WI38 (cell line): ENCODE data around the gene MOBP.

Experiments used
- H3K4me3 ChIP-seq: 2 replicates; pipeline ENCODE4 v1.5.1; 2011; ENCODE audit warnings: low read depth, mild to moderate bottlenecking, control low read depth, low read length
- TF ChIP-seq, protein P1 (sequence below): IDR thresholded peaks from 2 replicates; pipeline ENCODE4 v1.5.1; 2012; ENCODE audit warnings: low read depth, mild to moderate bottlenecking, control low read depth, low read length

MOBP gene

DNA sequence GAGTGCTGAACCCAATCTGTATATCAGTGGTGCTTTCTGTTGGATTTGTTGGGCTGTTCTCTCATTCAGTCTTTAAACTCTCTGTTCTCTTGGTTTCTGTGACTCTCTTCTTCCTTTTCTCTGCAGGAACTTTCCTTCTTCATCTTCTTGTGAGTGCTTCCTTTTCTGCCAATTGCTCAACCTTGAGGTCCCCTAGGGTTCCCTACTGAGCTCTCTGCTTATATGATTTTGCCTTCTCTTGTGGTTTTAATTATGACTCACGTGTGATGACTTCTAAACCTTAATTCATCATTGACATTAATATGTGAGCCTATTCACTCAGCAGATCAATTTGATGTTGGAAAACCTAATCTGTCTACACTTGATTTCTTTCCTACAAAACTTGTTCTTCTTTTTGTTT is 39.4 kb downstream of the MOBP start:
- TF ChIP-seq, protein P1, sequence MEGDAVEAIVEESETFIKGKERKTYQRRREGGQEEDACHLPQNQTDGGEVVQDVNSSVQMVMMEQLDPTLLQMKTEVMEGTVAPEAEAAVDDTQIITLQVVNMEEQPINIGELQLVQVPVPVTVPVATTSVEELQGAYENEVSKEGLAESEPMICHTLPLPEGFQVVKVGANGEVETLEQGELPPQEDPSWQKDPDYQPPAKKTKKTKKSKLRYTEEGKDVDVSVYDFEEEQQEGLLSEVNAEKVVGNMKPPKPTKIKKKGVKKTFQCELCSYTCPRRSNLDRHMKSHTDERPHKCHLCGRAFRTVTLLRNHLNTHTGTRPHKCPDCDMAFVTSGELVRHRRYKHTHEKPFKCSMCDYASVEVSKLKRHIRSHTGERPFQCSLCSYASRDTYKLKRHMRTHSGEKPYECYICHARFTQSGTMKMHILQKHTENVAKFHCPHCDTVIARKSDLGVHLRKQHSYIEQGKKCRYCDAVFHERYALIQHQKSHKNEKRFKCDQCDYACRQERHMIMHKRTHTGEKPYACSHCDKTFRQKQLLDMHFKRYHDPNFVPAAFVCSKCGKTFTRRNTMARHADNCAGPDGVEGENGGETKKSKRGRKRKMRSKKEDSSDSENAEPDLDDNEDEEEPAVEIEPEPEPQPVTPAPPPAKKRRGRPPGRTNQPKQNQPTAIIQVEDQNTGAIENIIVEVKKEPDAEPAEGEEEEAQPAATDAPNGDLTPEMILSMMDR, result no peak
- no peak overlapping the region for H3K4me3 ChIP-seq

DNA sequence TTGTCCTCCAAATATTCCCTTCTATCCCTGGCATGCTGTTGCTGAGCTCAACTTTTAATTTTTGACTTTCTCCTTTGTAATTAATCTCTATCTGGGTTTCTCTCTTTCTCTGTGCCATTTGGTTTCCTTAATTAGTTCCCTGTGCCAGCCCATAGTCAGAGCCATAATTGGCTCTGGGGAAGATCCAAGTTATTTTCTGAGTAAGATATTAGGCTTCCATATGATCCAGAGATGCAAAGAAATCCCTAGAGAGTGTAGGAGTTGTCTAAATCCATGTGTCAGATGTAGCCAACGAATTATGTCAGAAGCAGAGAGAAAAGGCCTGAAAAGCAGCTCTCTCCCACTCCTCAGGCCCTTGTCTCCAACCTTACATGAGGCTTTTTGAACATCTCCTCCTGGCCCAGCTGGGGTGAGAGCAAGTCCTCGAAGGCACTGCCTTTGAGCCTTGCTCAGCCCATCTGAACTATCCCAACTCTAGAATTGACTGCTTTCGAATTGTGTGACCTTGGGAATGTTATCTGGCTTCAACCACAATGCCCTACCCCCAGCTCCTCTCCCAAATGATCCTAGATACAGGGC is 46.4 kb downstream of the MOBP start:
- TF ChIP-seq, protein P1, result no peak
- no peak overlapping the region for H3K4me3 ChIP-seq

DNA sequence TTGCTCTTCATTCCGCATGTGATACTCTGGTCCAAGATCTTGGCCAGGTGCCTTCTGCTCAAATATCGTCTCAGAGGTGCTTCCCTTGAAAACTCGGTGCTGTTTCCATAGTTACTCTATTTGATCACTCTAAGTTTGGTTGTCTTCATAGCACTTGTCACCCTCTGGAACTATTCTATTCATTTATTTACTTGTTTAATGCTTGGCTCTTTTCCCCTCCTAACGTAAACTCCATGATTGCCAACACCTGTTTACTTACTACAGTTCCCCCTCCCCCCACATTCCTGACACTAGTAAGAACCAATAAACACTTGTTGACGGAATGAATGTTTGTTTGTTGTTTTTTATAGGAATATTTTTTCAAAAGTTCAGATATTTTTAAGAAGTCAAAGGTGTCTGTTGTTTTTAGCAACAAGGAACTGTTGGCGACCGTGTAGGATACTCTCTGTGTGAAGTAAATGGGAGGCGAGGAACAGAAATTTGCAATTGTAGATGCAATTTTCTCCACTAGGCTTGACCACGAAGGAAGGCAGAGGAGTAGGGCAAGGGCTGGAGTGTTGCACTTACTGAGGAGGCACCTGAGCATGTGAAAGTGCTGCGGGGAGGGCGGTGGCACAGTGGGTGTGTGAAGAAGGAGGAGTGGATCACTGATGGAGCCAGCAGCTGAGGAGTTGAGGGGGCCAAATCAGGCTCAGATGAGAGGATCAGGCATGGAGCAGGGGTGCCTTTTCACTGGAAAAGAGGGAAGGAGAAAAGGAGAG is 48.4 kb downstream of the MOBP start:
- no peak overlapping the region for H3K4me3 ChIP-seq
- TF ChIP-seq, protein P1, result no peak

DNA sequence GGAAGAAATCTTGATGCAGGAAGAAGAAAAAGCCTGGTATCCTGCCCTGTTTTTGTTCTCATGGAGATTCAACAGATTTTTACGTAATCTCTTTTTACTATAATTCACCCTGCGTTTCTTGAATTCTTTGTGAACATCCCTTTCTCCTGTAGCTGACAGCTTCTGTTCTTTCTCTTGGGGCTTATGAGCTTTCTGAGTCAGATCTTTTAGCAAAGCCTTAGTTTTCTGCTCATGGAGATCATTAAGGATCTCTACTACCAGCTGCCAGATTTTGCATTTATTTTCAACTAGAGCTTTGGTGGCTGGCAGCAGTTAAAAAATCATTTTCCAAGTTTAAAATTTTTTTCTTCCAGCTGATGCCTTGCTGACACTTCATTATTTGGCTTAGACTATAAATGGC is 51.6 kb downstream of the MOBP start:
- TF ChIP-seq, protein P1, result no peak
- no peak overlapping the region for H3K4me3 ChIP-seq

DNA sequence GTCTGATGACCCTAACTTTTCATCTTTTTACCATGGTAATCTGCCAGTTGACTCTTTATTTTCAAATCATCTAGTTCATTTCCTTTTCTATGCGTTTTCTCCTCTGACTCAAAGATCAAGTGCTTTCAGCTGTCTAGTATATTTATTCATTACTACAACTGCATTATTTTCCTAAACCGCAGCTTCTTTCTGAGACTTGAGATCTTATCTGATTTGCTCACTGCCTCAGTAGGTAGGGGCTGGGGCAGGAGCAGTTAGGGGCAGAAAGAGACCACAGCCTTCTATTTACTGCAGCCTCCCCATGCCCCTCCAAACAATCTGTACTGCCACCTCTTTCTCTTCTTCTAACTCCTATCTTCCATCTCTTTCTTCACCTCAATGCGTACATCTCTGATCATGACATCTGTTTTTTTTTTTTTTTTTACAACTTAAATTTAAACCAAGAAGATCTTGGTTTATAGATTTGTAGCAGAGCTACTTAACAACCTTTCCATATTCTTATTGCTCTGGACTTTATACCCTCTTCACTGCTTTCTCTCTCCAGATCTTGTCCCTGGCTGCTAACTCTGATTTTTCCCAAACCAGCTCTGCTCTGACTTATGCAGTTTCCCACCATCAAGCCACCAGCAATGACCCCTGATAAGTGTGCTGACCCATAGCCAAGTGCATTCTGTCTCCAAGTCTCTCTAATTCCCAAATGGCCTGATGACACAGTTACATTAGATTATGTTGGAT is 52.2 kb downstream of the MOBP start:
- H3K4me3 ChIP-seq, result no peak overlapping the region
- TF ChIP-seq, protein P1, result no peak

DNA sequence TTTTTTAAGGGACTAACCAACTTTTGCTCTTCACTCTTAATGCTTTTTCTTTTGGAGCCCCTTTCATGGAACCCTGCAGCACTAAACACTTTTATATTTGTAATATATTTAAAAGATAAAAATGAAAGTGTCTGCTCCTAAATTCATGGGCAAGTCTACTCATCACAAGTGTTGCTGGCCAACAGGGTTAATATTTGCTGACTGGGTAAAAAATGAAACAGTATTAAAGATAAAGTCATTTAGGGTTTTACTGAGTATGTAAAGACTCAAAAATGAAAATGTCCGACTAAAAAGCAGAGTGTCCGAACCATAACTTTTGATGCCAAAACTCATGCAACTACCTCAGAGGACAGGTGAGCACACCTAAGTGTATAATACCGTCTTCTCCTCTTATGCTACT is 54.0 kb downstream of the MOBP start:
- no peak overlapping the region for H3K4me3 ChIP-seq
- TF ChIP-seq, protein P1, result no peak

DNA sequence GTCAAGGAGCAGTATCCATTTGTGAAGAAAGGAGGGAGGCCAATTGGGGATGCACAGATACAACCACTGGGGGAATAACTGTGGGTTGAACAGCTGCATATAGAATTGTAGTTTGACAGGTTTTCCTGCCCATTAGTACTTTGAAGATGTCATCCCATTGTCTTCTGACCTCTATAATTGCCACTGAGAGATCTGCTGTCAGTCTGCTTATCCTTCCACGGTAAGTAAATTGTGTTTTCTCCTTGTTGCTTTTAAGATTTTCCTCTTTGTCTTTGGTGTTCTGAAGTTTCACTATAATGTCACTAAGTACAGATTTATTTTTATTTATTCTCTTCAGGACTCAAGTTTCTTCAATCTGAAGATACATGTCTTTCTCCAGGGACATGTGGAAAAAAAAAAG is 56.6 kb downstream of the MOBP start:
- TF ChIP-seq, protein P1, result no peak
- no peak overlapping the region for H3K4me3 ChIP-seq
